GM21447 (cell line): Measurements from ENCODE around the gene ARL14.

Source experiments
- ATAC-seq: cut with Tn5 transposase; IDR thresholded peaks from one replicate; pipeline ENCODE4 v1.9.1; 2021; ENCODE audit not compliant: unreplicated experiment

The ARL14 gene

DNA sequence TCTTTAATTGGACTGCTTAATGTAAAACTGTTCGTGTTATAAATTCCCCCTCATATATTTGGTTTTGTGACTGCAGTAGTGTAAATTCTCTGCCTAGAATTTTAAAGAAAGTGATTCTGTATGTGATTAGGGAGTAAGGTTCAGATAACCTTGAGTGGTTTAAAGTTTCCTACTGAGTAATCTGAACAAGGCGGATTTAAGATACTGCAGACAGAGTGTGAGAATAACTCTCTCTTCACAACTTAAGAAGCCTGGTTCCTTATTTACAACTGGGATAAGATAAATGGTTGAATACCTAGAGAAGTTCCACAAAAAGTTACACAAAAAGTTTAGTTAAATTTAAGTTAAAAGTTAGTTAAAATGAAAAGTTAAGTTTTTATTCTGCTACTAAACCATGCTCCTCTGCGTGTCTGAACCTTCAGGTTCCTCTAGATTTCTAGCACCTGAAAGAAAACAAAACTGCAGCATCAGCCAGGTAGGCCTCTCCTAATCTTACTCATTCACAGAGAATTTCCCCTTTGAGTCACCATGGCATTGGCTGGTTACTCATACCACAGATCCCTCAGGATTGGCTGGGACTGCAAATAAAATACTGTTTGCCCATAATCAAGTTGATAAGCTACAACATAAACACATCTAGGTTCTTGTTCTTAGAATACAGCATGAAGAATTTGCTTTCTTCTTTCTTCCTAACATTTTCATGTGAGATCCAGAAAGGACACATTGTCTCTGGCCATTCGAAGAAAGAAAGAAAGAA lies at the start of gene ARL14:
ARL14 (plus strand) TSS at position 614 of the 757 bp plus-strand sequence. CDS start 187 bp downstream, outside the sequence.
- no peak for ATAC-seq

DNA sequence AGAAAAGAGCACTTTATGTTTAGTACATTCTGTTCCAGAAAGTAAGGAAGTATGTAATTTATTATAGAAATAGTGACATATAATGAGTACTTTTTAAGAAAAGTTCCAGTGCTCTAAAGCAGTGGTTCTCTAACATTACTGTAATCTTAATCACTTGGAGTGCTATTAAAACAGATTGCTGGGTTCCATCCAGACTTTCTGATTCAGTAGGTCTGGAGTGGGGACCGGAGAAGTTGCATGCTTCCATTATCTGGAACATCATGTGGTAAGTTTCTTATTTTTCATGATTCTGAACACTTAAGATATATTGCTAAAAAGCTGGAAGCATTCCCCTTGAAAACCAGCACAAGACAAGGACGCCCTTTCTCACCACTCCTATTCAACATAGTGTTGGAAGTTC lies 47.5 kb upstream of the ARL14 start:
- ATAC-seq = no peak

DNA sequence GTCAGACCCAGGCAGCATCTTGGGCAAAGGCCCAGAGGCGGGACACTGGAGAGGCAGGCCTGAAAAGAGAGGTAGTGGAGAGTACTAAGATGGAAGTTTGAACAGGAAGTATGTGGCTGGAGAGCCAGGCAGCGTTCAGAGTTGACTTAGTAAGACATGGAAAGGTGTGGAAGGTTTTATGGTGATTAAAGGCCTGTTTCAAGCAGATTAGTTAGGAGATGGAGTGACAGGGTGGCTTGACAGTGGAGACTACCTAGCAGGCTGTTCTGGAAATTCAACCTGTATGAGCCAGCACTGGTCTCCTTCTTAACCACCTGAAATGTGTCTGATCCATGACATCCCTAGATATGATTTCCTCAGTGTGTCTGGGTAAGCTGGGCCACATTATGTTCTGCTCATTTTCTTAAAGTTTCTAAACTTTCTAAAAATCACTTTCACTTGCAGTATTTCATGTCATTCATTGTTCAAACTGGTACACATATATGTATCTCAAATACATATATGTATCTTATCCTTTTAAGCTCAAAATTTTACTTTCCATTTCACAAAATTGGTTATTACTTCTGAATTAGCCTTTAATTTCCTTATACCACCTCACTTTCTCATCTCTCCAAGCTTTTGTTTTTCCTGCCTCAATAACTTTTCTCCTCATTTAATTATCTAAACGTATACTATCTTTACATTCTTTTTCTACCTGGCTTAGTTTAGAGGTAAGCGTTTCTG lies 43.4 kb upstream of the ARL14 start:
- ATAC-seq = no peak

DNA sequence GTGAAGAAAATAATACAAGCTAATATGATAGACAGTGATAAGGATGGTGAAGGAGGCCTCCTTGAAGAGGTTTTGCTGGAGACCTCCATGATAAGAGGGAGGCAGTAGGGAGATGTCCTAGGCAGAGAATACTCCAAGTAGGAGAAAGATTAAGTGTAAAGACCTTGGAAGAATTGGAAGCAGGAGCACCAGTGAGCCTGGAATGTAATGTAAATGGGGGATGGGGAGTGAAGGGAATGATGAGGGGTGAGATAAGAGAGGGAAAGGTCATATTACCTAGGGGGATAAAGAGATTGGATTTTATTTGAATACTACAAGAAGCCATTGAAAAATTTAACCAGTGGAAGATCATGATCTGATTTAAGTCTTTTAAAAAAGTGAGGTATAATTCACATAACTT lies 41.7 kb upstream of the ARL14 start:
- ATAC-seq = no peak

- ATAC-seq = no peak
Measured at GRCh38 chr3:160637086-160637485, 39.9 kb upstream of the ARL14 start.

GRCh38 chr3:160638184-160638583 lies 38.8 kb upstream of the ARL14 start:
- no peak for ATAC-seq

GRCh38 chr3:160641665-160642309 lies 35.2 kb upstream of the ARL14 start:
- no peak for ATAC-seq

GRCh38 chr3:160643994-160644393 lies 33.0 kb upstream of the ARL14 start:
- no peak for ATAC-seq

GRCh38 chr3:160644491-160644890 lies 32.5 kb upstream of the ARL14 start:
- ATAC-seq = no peak

DNA sequence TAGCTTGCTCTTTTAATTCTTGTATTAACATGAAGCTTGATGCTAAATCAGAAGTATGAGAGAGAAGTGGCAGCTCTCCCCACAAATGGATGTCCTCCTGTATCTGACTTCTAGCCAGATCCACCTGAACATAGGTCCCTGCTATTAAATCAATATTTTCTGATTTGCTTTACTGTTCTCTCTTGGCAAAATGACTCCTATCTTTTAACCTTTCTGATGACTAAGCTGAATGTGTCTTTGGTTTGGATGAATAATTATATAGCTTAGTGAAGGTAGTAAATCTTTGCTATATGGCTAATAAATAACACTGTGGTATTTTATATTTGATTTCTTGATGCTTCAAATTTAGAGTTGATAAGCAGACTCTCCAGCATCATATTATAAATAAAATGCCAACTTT lies 28.3 kb upstream of the ARL14 start:
- no peak for ATAC-seq

DNA sequence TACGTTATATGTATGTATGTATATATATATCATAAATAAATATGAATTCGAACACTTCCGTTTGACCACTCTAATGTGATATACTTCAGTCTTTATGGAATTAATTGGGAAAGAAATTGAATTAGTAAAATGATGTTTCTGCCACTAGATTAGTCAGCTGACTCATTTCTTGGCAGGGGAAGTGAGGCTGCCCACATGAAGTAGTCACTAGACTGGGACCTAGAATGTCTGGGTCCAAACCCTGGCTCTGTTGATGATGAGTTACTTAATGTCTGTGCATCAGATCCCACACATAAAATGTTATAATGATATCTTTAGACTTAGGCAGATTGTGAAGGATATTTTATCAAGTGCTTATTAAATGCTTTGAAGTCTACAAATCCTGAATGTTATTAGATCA lies 27.4 kb upstream of the ARL14 start:
- ATAC-seq = no peak

GRCh38 chr3:160653512-160653911 lies 23.4 kb upstream of the ARL14 start:
- ATAC-seq = no peak

DNA sequence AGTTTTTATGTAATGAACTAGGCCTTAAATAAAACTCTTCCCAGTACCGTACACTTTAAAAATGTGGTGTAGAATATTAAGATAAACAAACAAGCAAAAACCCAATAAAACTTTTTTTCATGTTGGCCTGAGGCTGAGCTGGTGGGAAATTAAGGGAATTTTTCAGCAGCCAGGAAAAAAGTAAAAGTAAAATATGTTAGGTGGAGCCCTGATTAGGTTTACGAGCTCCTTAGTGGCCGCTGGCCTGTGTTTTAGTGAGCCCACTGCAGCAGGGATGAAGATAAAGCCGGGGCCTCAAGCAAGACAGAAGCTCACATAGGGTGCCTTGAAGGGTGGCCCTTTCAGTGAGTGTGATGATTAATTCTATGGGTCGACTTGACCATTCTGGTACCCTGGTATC lies 16.1 kb upstream of the ARL14 start:
- no peak for ATAC-seq

DNA sequence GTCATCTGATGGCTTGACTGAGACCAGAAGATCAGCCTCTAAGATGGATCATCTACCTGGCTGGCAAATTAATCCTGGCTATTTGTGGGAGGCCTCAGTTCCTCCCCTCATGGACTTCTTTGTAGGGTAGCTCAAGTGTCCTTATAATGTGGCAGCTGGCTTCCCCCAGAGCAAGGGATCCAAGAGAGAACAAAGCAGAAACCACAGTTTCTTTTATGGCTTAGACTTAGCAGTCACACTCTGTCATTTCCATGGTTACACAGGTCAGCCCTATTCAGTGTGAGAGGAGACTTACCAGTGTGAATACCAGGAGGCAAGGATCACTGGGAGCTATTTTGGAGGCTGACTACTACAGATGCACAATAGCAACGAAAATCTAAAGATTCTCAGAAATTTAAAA lies 15.3 kb upstream of the ARL14 start:
- ATAC-seq = no peak

DNA sequence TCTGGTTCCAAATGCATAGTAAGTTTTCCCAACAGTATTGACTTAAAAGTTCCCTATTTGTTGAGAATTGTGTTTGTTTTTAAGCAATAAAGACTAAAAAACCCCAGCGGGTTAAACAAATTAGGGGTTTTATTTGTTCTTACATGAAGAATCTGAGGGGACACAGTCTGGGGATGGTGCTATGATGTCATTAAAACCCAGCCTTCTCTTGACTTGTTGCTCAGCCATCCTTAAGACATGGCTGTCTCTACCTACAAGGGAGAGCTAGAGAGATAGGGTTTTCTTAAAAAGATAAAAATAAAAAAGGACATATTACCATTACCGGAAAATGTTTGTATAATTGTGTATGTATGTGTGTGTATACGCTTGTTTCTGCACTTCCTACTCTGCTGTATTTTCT lies 11.7 kb upstream of the ARL14 start:
- ATAC-seq = no peak

GRCh38 chr3:160665784-160666526 lies 11.0 kb upstream of the ARL14 start:
- peak; percentile 92 for ATAC-seq

DNA sequence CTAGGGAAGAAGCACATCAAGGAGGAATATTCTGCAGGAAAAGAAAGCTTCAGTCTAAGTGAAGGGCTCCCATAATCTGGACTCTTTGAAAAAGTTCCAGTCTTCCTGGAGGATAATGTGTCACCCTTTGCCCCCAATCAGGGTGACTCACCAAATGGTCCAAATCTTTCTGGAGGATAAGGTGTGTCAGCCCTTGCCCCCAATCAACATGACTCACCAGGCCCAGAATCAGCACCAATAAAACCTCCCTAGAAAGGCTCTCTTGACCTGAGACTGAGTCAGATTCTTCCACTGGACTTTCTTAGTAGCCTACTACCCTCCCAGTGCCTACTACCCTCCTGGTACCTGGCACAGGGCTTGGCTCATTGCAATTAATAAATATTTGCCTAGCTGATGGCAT lies 9.5 kb upstream of the ARL14 start:
- ATAC-seq = no peak

DNA sequence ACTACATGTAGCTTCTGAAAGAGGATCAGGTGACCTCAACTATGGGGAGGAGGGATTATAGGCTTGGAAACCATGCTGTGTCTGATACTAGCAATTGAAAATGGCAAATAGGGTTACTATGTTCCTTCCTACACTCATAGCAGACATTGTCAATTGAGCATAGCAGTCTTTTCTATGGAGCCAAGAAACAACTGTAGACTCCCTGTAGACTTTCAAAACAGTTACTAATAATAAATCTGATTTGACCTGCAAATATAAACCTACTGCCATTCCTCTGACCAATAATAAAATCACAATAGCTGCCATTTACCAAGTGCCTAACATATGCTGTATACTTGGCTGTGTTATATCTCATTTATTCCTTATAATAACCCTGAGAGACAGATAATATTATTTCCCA lies 8.5 kb upstream of the ARL14 start:
- ATAC-seq = no peak

GRCh38 chr3:160671231-160671630 lies 5.7 kb upstream of the ARL14 start:
- peak; percentile 92 for ATAC-seq

DNA sequence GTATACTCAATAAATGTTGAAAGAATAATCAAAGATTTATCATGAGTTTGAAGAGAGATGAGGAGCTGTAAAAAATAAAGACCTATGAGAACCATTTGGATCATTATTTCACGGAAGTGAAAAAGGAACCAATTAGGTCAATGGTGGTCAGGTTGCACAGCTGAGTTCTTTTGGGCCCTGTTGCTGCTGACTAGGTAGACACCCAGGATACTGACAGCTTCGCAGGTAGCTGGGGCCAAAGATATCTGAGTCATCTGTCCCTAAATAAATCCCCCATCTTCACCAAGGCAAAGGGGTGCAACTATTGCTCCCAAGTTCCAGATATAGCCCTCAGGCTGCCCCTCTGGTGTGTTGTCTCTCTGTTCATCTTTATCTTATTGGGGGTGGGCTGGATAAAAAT lies 5.0 kb upstream of the ARL14 start:
- no peak for ATAC-seq

DNA sequence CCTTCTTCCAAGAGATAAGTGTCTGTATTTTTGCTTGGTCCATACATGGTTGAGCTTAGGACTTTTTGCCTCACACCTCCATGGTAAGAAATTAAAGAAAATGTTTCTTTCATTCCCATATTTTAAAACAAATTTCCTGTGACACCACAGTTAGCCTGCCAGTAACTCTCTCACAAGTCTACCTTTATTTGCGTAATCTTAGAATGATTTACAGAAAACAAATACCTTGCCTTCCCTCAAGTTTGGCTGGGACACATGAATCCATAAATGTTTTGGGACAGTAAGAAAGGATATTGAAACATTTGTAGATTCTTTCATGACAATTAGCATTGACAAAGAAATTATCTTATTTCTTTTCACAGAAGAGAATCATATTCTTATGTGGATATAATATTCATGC lies 3.8 kb upstream of the ARL14 start:
- ATAC-seq = no peak
